Dendritic cell treated with granulocyte-macrophage colony-stimulating factor and Interleukin-4, amounts not matched to agents 40 ng/mL and 50 ng/mL, for 4 days (primary cell): ENCODE data around the gene INS.

Experiments
- H3K27ac Mint-ChIP-seq: one replicate; pipeline ENCODE4 v1.8.0; 2022; ENCODE audit warnings: mild to moderate bottlenecking, mixed read lengths
- H3K27me3 Mint-ChIP-seq: one replicate; pipeline ENCODE4 v1.8.0; 2022; ENCODE audit warnings: mild to moderate bottlenecking, mixed read lengths
- H3K36me3 Mint-ChIP-seq: one replicate; pipeline ENCODE4 v1.8.0; 2022; ENCODE audit warnings: low read depth, mixed read lengths
- H3K4me1 Mint-ChIP-seq: one replicate; pipeline ENCODE4 v1.8.0; 2022; ENCODE audit warnings: low read depth, mixed read lengths
- H3K4me3 Mint-ChIP-seq: one replicate; pipeline ENCODE4 v1.8.0; 2022; ENCODE audit warnings: mild to moderate bottlenecking, moderate library complexity, mixed read lengths
- H3K9me3 Mint-ChIP-seq: one replicate; pipeline ENCODE4 v1.8.0; 2022; ENCODE audit warnings: mixed read lengths
- intact Hi-C: fragments of 100-400 bp; cut with micrococcal nuclease; formaldehyde crosslinking; loops from one replicate; pipeline ENCODE4 v1.15.0; 2022

The INS gene

GRCh38 chr11:2160736-2161259, at the start of gene INS:
Gene INS (minus strand): TSS chr11:2161209. CDS start chr11:2160971, 238 bp downstream.
- H3K4me3 Mint-ChIP-seq: no peak within 1 kb of the TSS
- no peaks in the 10 kb centered on the region for H3K36me3 Mint-ChIP-seq
- H3K9me3 Mint-ChIP-seq: no peaks in the 10 kb centered on the region
- H3K27ac Mint-ChIP-seq: no peak within 1 kb of the TSS
- H3K27me3 Mint-ChIP-seq: peaks cover 26% of the 10 kb centered on the region
- intact Hi-C loops: no loop called here
- no peaks in the 10 kb centered on the region for H3K4me1 Mint-ChIP-seq

- Mint-ChIP-seq H3K4me1 (peaks cover 12% of the 10 kb centered on the region), H3K36me3 (no peaks in the 10 kb centered on the region), H3K9me3 (peaks cover 6% of the 10 kb centered on the region), H3K27me3 (peaks cover 33% of the 10 kb centered on the region), H3K4me3 (no peak overlapping the region), H3K27ac (no peak overlapping the region)
- intact Hi-C loops: no loop called here
Measured at GRCh38 chr11:2210366-2211112, 49.5 kb upstream of the INS start.

- peaks cover 12% of the 10 kb centered on the region for H3K4me1 Mint-ChIP-seq
- peaks cover 6% of the 10 kb centered on the region for H3K9me3 Mint-ChIP-seq
- intact Hi-C loops: no loop called here
- H3K4me3 Mint-ChIP-seq: no peak overlapping the region
- no peaks in the 10 kb centered on the region for H3K36me3 Mint-ChIP-seq
- no peak overlapping the region for H3K27ac Mint-ChIP-seq
- peaks cover 36% of the 10 kb centered on the region for H3K27me3 Mint-ChIP-seq
Measured at GRCh38 chr11:2209900-2210321, 48.9 kb upstream of the INS start.

- Mint-ChIP-seq H3K4me3 (no peak overlapping the region), H3K36me3 (no peaks in the 10 kb centered on the region), H3K9me3 (peaks cover 6% of the 10 kb centered on the region)
Measured at GRCh38 chr11:2209370-2209801, 48.4 kb upstream of the INS start.

GRCh38 chr11:2208691-2209369, 47.8 kb upstream of the INS start:
- Mint-ChIP-seq H3K27me3 (peaks cover 30% of the 10 kb centered on the region), H3K9me3 (peaks cover 6% of the 10 kb centered on the region), H3K4me3 (no peak overlapping the region), H3K4me1 (peaks cover 5% of the 10 kb centered on the region), H3K27ac (no peak overlapping the region), H3K36me3 (no peaks in the 10 kb centered on the region)
- intact Hi-C loops: no loop called here

More at GRCh38 chr11:2209370-2209801, 48.4 kb upstream of the INS start:
- intact Hi-C loops: no loop called here
- no peak overlapping the region for H3K27ac Mint-ChIP-seq
- H3K4me1 Mint-ChIP-seq: peaks cover 11% of the 10 kb centered on the region
- peaks cover 34% of the 10 kb centered on the region for H3K27me3 Mint-ChIP-seq

- no peaks in the 10 kb centered on the region for H3K4me1 Mint-ChIP-seq
- H3K27me3 Mint-ChIP-seq: peaks cover 30% of the 10 kb centered on the region
- intact Hi-C loops: no loop called here
- peaks cover 6% of the 10 kb centered on the region for H3K9me3 Mint-ChIP-seq
- H3K4me3 Mint-ChIP-seq: no peak overlapping the region
- H3K36me3 Mint-ChIP-seq: no peaks in the 10 kb centered on the region
- no peak overlapping the region for H3K27ac Mint-ChIP-seq
Measured at GRCh38 chr11:2207773-2208621, 47.0 kb upstream of the INS start.

GRCh38 chr11:2207212-2207611, 46.2 kb upstream of the INS start:
- intact Hi-C loops: no loop called here
- Mint-ChIP-seq H3K27ac (no peak overlapping the region), H3K36me3 (no peaks in the 10 kb centered on the region), H3K27me3 (peaks cover 33% of the 10 kb centered on the region), H3K9me3 (peaks cover 6% of the 10 kb centered on the region), H3K4me3 (no peak overlapping the region), H3K4me1 (no peaks in the 10 kb centered on the region)

- H3K27me3 Mint-ChIP-seq: peaks cover 35% of the 10 kb centered on the region
- H3K4me1 Mint-ChIP-seq: no peaks in the 10 kb centered on the region
- H3K9me3 Mint-ChIP-seq: peaks cover 6% of the 10 kb centered on the region
- H3K36me3 Mint-ChIP-seq: no peaks in the 10 kb centered on the region
- intact Hi-C loops: no loop called here
- no peak overlapping the region for H3K4me3 Mint-ChIP-seq
- no peak overlapping the region for H3K27ac Mint-ChIP-seq
Measured at GRCh38 chr11:2205981-2206690, 45.1 kb upstream of the INS start.

- intact Hi-C loops: no loop called here
- Mint-ChIP-seq H3K9me3 (peaks cover 6% of the 10 kb centered on the region), H3K4me3 (no peak overlapping the region), H3K27ac (no peak overlapping the region), H3K27me3 (peaks cover 39% of the 10 kb centered on the region), H3K36me3 (no peaks in the 10 kb centered on the region), H3K4me1 (no peaks in the 10 kb centered on the region)
Measured at GRCh38 chr11:2205214-2205720, 44.3 kb upstream of the INS start.

GRCh38 chr11:2204361-2205213, 43.6 kb upstream of the INS start:
- Mint-ChIP-seq H3K4me3 (no peak overlapping the region), H3K27ac (no peak overlapping the region), H3K27me3 (peaks cover 39% of the 10 kb centered on the region), H3K36me3 (no peaks in the 10 kb centered on the region), H3K9me3 (peaks cover 6% of the 10 kb centered on the region), H3K4me1 (no peaks in the 10 kb centered on the region)
- intact Hi-C loops: no loop called here

GRCh38 chr11:2203440-2204259, 42.6 kb upstream of the INS start:
- Mint-ChIP-seq H3K27ac (no peak overlapping the region), H3K4me3 (no peak overlapping the region), H3K9me3 (peaks cover 6% of the 10 kb centered on the region), H3K4me1 (no peaks in the 10 kb centered on the region), H3K27me3 (peaks cover 34% of the 10 kb centered on the region), H3K36me3 (no peaks in the 10 kb centered on the region)
- intact Hi-C loops: no loop called here

GRCh38 chr11:2202900-2203439, 42.0 kb upstream of the INS start:
- intact Hi-C loops: no loop called here
- H3K4me3 Mint-ChIP-seq: no peak overlapping the region
- no peaks in the 10 kb centered on the region for H3K36me3 Mint-ChIP-seq
- no peak overlapping the region for H3K27ac Mint-ChIP-seq
- H3K27me3 Mint-ChIP-seq: peaks cover 32% of the 10 kb centered on the region
- H3K4me1 Mint-ChIP-seq: no peaks in the 10 kb centered on the region
- H3K9me3 Mint-ChIP-seq: peaks cover 6% of the 10 kb centered on the region
